Measurements from ENCODE around the gene TMEM51. TPM values are rescaled to one million over a fixed set of nuclear protein-coding genes. Genes with fewer than 3 reads are reported as not detected.

Gene TMEM51
- total RNA-seq, 2 donors from 2014 or later, result not detected

DNA sequence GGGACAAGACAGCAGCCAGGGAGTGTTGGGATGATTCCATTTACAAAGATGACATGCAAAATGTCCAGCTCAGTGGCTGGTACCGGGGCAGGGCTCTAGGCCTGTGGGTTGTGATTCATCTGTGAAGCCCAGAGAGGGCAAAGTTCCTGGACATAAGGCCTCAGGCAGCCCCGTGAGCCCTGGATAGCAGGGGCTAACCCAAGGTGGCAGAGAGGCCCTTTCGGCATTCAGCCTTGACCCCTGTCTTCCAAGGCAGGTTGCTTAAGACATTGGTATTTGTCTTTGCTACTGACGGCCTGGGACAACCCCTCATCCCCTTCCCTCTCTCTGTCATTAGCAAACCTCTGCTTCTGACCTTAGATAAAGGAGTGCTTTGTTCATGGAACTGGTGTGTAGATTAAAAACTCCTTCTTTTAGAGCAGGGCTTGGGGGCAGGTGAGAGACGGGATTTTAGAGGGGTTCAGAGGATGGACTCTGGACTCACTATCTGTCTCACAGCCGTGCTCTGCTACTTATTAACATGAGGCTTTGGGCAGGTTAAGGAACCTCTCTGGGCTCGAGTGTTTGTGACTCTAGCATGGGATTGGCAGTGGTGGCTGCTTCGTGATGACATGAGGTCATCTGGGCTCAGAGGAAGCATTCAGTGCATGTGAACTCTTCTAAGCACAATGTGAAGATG lies 36.3 kb downstream of the TMEM51 start:
- no peak for ATAC-seq
- Mint-ChIP-seq H3K4me3 (no peak overlapping the region), H3K4me1 (peaks cover 3% of the 10 kb centered on the region), H3K27ac (no peak overlapping the region), H3K27me3 (peaks cover 38% of the 10 kb centered on the region), H3K36me3 (ENCODE audit: low read depth) (no peaks in the 10 kb centered on the region)
- DNase-seq, result no peak
- H3K9me3 ChIP-seq (ENCODE audit: control insufficient read depth, low read length, poor library complexity, severe bottlenecking), result no peaks in the 10 kb centered on the region

DNA sequence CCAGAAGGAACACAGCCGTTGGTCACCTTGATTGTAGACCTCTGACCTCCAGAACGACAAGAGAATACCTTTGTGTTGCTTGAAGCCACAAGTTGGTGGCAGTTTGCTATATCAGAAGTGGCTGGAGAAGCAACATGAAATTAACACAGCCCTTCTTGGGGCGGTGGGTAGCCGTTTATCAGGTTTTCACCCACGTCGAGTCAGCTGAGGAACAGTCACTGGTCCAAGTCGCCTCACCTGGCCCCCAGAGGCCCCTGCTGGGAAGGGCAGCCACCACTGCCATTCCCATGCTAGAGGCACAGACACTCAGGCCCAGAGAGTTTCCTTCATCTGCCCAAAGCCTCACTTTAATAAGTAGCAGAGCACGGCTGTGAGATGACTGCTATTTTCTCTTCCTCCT lies 37.7 kb downstream of the TMEM51 start:
- H3K36me3 Mint-ChIP-seq (ENCODE audit: low read depth), result no peaks in the 10 kb centered on the region
- H3K27me3 Mint-ChIP-seq, result peaks cover 29% of the 10 kb centered on the region
- H3K4me1 Mint-ChIP-seq, result peaks cover 3% of the 10 kb centered on the region
- DNase-seq (no peak), ATAC-seq (no peak)
- no peak overlapping the region for H3K4me3 Mint-ChIP-seq
- H3K9me3 ChIP-seq (ENCODE audit: control insufficient read depth, low read length, poor library complexity, severe bottlenecking), result no peaks in the 10 kb centered on the region
- no peak overlapping the region for H3K27ac Mint-ChIP-seq

DNA sequence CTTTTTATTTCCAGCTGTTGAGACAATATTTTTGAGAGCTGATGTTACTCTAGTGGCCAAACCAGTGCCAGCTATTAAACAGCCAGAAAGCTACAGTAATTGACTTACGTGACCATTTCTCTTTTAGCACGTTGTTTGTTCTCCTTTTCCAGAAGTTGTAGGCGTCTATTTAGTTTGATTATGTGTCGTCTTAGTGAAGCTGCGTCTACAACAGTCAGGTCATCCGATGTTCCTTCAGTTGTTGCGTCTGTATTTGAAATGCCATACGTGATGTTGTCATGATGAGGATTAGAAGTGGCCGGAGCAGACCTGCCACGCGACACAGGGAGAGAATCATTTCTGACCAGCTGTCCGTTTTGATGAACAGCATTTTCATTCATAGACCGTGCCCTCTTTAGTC lies 38.2 kb downstream of the TMEM51 start:
- Mint-ChIP-seq H3K27me3 (peaks cover 24% of the 10 kb centered on the region), H3K27ac (no peak overlapping the region), H3K4me1 (peaks cover 3% of the 10 kb centered on the region), H3K36me3 (ENCODE audit: low read depth) (no peaks in the 10 kb centered on the region), H3K4me3 (no peak overlapping the region)
- no peak for DNase-seq
- no peaks in the 10 kb centered on the region for H3K9me3 ChIP-seq (ENCODE audit: control insufficient read depth, low read length, poor library complexity, severe bottlenecking)
- ATAC-seq, result no peak

DNA sequence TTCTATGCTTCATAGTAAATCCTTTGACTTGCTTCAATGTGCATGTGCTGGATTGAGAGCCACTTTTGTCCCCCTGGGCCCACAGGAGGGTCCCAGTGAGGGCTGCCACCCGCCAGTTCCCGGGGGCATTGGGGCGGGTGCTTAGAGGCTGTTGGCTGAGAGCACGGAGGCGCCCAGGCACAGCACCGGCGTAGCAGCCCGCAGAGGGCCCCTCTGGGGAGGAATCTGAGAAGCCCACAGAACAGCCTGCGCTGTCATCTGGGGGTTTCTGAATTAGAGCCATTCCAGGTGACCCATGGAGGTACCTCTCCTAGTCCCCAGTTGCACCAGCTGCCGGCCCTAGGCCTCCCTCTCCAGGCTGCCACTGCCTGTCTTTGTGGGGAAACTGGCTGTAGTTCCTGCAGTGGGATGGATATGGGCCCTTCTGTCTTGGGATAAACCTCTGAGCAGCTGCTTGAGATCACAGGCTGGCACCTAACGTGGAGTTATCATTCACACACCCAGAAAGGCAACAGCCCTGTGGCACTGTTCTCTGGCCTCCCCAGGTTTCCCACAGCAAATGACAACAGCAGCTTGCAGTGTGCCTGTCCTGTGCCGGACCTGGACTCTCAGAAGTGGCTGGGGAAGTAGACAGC lies 39.5 kb downstream of the TMEM51 start:
- Mint-ChIP-seq H3K27me3 (peaks cover 19% of the 10 kb centered on the region), H3K36me3 (ENCODE audit: low read depth) (no peaks in the 10 kb centered on the region), H3K4me1 (no peaks in the 10 kb centered on the region), H3K4me3 (no peak overlapping the region), H3K27ac (no peak overlapping the region)
- ATAC-seq (no peak), DNase-seq (no peak)
- no peaks in the 10 kb centered on the region for H3K9me3 ChIP-seq (ENCODE audit: control insufficient read depth, low read length, poor library complexity, severe bottlenecking)

DNA sequence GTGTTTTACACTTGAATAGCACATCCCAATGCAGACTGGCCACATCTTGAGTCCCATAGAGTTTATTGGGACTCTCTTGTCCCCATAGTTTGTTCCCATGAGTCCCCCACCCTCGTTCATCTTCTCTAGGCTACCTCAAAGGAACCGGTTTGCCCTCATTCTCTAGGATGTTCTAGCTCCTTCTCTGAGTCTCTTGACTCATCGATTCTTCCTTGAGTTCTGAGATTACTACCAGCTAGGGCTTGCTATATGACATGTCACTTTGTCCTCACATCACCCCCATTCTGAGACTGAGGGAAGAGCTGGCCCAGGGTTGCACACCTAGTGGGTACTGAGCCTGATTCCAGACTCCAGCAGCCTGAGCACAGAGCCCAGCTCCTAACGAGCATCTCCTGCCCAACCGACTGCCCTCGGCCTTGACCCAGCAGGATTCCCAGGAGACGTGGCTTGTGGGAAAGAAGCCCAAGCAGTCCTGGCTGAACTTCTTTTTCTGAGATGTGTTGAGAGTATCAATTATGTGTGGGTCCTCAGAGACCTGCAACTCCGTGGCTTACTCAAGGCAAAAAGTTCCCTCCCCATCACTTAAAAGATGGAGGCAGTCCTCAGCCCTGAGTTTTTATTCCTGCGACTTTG lies 42.0 kb downstream of the TMEM51 start:
- H3K9me3 ChIP-seq (ENCODE audit: control insufficient read depth, low read length, poor library complexity, severe bottlenecking), result no peaks in the 10 kb centered on the region
- no peak for DNase-seq
- Mint-ChIP-seq H3K36me3 (ENCODE audit: low read depth) (no peaks in the 10 kb centered on the region), H3K4me3 (no peak overlapping the region), H3K27me3 (peaks cover 22% of the 10 kb centered on the region), H3K27ac (no peak overlapping the region), H3K4me1 (no peaks in the 10 kb centered on the region)
- ATAC-seq, result no peak

DNA sequence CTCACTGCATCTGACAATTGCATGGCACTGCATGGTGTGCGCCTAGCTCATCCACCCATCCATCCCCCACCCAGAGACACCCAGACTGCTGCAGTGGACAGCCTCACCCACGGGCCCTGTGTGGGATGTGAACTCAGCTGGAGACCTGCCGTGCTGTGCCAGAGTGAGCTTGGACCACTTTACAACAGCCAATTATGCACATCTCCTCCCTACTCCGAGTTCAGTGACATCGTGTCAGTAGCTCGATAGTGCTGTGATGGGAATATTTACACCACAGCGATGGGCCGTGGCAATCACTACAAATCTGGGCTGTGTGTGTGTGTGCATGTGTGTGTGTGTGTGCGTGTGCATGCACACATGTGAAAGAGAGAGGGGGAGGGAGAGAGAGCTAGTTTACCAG lies 42.5 kb downstream of the TMEM51 start:
- no peaks in the 10 kb centered on the region for H3K36me3 Mint-ChIP-seq (ENCODE audit: low read depth)
- H3K27me3 Mint-ChIP-seq, result peaks cover 22% of the 10 kb centered on the region
- ATAC-seq, result no peak
- no peak for DNase-seq
- no peaks in the 10 kb centered on the region for H3K4me1 Mint-ChIP-seq
- H3K9me3 ChIP-seq (ENCODE audit: control insufficient read depth, low read length, poor library complexity, severe bottlenecking), result no peaks in the 10 kb centered on the region
- no peak overlapping the region for H3K4me3 Mint-ChIP-seq
- no peak overlapping the region for H3K27ac Mint-ChIP-seq

DNA sequence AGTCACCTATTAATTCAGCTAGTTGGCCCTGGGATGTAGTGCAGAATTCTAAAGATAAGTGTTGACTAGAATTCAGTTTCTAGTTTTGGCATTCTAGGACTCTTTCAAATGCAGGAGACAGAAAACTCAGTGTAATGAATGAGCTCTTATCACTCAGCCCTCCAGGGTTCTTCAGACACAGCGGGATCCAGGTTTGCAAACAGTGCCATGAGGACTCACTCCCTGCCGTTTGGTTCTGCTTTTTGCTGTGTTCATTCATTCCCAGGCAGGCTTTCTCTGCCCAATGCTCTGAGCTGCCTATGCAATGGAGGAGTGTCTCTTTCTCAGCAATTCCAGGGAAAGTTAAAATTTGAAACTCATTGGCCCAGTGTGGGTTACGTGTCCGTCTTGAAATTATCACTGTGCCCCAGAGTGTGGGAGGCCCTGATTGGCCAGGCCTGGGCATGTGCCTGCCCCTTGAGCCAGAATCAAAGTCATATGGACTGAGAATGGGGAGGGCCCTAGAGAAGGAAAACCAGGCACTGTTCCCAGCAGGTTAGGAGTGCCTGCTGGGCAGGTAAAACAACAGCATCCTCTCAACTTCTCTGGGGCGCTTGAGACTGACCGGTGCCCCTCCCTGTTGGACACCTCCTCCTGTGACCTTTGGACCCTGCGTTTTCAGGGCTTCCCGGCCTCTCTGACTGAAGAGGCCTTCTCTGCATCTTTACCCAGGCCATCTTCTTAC lies 43.4 kb downstream of the TMEM51 start:
- H3K4me1 Mint-ChIP-seq, result no peaks in the 10 kb centered on the region
- peaks cover 16% of the 10 kb centered on the region for H3K27me3 Mint-ChIP-seq
- no peak overlapping the region for H3K4me3 Mint-ChIP-seq
- DNase-seq, result no peak
- ATAC-seq, result no peak
- H3K36me3 Mint-ChIP-seq (ENCODE audit: low read depth), result no peaks in the 10 kb centered on the region
- H3K27ac Mint-ChIP-seq, result no peak overlapping the region
- no peaks in the 10 kb centered on the region for H3K9me3 ChIP-seq (ENCODE audit: control insufficient read depth, low read length, poor library complexity, severe bottlenecking)

DNA sequence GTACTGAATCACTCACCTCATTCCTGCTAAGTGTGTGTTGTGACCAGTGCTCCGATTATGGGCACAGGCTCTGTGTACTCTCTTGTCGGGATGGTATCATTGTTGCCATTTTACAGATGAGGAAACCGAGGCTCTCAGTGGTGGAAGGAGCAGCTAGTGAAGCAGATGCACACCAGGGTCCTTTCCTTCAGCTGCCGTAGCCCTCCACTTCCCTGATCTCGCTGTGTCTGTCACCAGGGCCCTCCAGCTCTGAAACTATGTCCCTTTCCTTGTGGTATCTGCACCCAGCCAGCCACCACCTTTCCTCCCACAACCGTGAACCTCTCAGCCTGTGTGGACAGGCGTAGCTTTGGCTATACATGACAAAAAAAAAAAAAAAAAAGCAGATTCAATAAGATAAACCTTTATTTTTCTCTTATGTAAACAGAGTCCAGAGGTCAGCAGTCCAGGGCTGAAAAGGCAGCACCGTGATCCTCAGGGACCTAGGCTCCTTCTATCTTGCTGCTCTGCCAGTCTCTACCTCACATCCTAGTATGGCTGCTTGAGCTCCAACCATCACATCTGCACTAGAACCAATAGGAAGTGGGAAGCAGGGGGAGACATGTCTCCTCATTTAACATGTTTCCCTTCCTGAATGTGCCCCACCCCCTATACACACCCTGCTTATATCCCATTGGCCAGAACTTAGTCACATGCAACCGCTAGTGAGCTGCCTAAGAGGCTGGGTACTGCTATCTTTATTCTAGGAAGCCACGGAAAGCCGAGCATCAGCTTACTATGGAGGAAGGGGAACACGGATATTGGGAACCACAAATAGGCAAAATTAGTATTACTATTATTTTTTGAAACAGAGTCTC lies 44.3 kb downstream of the TMEM51 start:
- no peaks in the 10 kb centered on the region for H3K36me3 Mint-ChIP-seq (ENCODE audit: low read depth)

DNA sequence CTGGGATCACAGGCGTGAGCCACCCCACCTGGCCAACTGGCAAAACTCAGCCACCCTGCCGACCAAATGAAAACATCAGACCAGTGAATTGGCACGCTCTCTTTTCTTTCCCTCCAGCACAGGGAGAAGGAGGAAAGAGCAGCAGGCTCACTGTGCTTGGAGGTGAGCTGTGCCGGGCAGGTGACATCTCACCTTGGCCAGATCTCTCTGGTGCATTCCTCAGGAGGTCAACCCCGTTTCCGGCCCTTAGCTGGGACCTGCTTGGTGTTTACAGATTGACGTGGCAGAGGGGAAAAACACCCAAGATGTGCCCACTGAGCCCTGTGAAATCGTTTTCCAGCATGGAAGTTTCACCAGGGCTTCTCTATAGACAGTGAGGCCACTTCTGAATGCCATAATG lies 45.1 kb downstream of the TMEM51 start:
- ATAC-seq (no peak), DNase-seq (no peak)
- no peak overlapping the region for H3K4me3 Mint-ChIP-seq
- no peaks in the 10 kb centered on the region for H3K36me3 Mint-ChIP-seq (ENCODE audit: low read depth)
- no peak overlapping the region for H3K27ac Mint-ChIP-seq
- peaks cover 19% of the 10 kb centered on the region for H3K27me3 Mint-ChIP-seq
- no peaks in the 10 kb centered on the region for H3K9me3 ChIP-seq (ENCODE audit: control insufficient read depth, low read length, poor library complexity, severe bottlenecking)
- no peaks in the 10 kb centered on the region for H3K4me1 Mint-ChIP-seq

More for the DNA sequence above, 44.3 kb downstream of the TMEM51 start:
- no peak for ATAC-seq
- no peak for DNase-seq
- Mint-ChIP-seq H3K4me1 (no peaks in the 10 kb centered on the region), H3K27me3 (peaks cover 21% of the 10 kb centered on the region), H3K4me3 (no peak overlapping the region), H3K27ac (no peak overlapping the region)
- no peaks in the 10 kb centered on the region for H3K9me3 ChIP-seq (ENCODE audit: control insufficient read depth, low read length, poor library complexity, severe bottlenecking)

DNA sequence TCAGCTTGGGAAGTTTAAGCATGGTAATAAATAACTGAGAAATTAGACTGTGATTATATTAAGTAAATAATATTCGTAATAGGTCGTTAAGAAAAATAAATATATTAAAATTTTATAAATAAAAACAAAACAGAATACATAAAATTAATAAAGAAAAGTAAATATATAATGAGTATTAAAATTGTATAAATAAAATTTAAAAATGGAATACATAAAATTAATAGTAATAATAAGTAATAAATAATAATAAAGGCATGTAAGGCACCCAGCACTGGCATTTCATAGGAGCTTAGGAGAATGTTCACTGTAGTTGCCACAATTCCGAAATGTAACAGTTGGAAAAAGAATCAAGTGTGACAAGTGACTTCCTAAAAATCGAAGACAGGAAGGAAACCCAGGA lies 47.7 kb downstream of the TMEM51 start:
- H3K27ac Mint-ChIP-seq, result no peak overlapping the region
- no peaks in the 10 kb centered on the region for H3K9me3 ChIP-seq (ENCODE audit: control insufficient read depth, low read length, poor library complexity, severe bottlenecking)
- H3K4me1 Mint-ChIP-seq, result no peaks in the 10 kb centered on the region
- DNase-seq, result no peak
- no peaks in the 10 kb centered on the region for H3K36me3 Mint-ChIP-seq (ENCODE audit: low read depth)
- H3K4me3 Mint-ChIP-seq, result no peak overlapping the region
- peaks cover 35% of the 10 kb centered on the region for H3K27me3 Mint-ChIP-seq
- ATAC-seq, result no peak

DNA sequence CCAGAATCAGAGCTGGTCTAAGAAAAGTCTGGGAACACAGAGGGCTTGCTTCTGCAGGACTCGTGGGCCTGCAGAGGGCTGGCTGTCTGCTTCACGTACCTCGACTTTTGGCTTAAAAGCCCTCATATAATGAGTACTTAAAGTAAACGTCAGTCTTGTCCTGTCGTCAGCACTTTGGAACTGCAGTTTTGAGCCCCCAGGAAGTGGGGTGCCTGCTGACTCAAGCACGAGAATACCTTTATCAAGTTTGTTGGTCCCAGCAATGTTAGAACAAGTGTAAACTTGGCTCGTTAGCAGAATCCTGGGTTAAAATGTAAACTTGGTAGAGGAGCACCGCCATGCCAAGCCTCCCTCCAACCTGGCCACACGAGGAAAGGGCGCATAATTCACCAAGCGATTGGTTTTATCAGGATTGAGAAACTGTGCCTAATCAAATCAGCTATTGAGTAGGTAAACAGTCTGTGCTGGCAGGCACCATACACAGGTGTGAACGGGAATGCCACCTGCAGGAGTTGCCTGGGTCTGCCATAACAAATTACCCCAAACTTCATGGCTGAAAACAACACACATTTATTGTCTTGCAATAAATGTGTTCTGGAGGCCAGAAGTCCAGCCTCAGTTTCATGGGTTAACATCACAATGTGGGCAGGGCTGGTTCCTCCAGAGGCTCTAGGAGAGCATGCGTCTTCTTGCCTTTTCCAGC lies 48.5 kb downstream of the TMEM51 start:
- H3K9me3 ChIP-seq (ENCODE audit: control insufficient read depth, low read length, poor library complexity, severe bottlenecking), result no peaks in the 10 kb centered on the region
- ATAC-seq, result no peak
- no peaks in the 10 kb centered on the region for H3K4me1 Mint-ChIP-seq
- H3K4me3 Mint-ChIP-seq, result no peak overlapping the region
- no peak overlapping the region for H3K27ac Mint-ChIP-seq
- H3K36me3 Mint-ChIP-seq (ENCODE audit: low read depth), result no peaks in the 10 kb centered on the region
- DNase-seq, result no peak
- H3K27me3 Mint-ChIP-seq, result peaks cover 40% of the 10 kb centered on the region

DNA sequence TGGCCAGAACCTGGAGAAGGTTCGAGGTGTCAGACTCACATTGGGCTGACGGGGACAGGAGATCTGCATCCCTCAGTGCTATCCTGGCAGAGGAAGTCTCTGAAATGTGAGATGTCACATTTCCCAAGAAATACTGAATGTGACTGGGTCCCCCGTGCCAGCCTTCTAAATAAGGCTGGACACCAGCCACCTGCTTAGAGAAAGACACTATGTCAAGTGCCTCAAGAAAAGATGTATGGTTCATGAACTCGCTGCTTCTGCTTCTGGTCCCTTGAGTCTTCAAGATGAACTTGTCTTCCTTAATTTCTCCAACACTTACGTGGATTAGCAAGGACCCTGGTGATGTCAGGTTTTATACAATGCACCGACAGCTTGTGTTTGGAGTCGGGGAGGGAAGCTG lies 51.4 kb downstream of the TMEM51 start:
- no peak for ATAC-seq
- no peak for DNase-seq
- peaks cover 51% of the 10 kb centered on the region for H3K27me3 Mint-ChIP-seq
- H3K27ac Mint-ChIP-seq, result no peak overlapping the region
- no peaks in the 10 kb centered on the region for H3K9me3 ChIP-seq (ENCODE audit: control insufficient read depth, low read length, poor library complexity, severe bottlenecking)
- no peaks in the 10 kb centered on the region for H3K36me3 Mint-ChIP-seq (ENCODE audit: low read depth)
- H3K4me1 Mint-ChIP-seq, result no peaks in the 10 kb centered on the region
- no peak overlapping the region for H3K4me3 Mint-ChIP-seq
